Endodermal cell (in vitro differentiated cells): ENCODE measurements around the gene COL26A1. TPM values are rescaled to one million over a fixed set of nuclear protein-coding genes. Genes with fewer than 3 reads are reported as not detected.

Experiments
- DNase-seq: peaks from one replicate; pipeline ENCODE4 v3.0.0-alpha.2; 2017
- H3K27ac ChIP-seq: 2 replicates; pipeline ENCODE4 v1.5.1; 2013; ENCODE audit warnings: mild to moderate bottlenecking, low read depth, low read length, moderate library complexity
- H3K27me3 ChIP-seq: 2 replicates; pipeline ENCODE4 v1.6.1; 2013; ENCODE audit warnings: mild to moderate bottlenecking, low read length, moderate library complexity; ENCODE audit not compliant: insufficient read depth, control insufficient read depth, poor library complexity, severe bottlenecking
- H3K36me3 ChIP-seq: 2 replicates; pipeline ENCODE4 v1.7.0; 2013; ENCODE audit warnings: mild to moderate bottlenecking, low read length, moderate library complexity; ENCODE audit not compliant: control insufficient read depth, insufficient read depth
- H3K4me1 ChIP-seq: one replicate; pipeline ENCODE4 v1.7.0; 2013; ENCODE audit warnings: low read length; ENCODE audit not compliant: control insufficient read depth, insufficient read depth
- H3K4me3 ChIP-seq: 2 replicates; pipeline ENCODE4 v1.5.1; 2013; ENCODE audit warnings: mild to moderate bottlenecking, low read length, moderate library complexity
- H3K9ac ChIP-seq: 2 replicates; pipeline ENCODE4 v1.6.1; 2013; ENCODE audit warnings: mild to moderate bottlenecking, low read length, moderate library complexity; ENCODE audit not compliant: poor library complexity, severe bottlenecking; ENCODE audit errors: extremely low read depth
- H3K9me3 ChIP-seq: 2 replicates; pipeline ENCODE4 v1.6.1; 2013; ENCODE audit warnings: mild to moderate bottlenecking, low read length, moderate library complexity; ENCODE audit not compliant: control insufficient read depth
- H3K27ac Mint-ChIP-seq: 2 replicates; pipeline ENCODE4 v1.8.0; 2020; ENCODE audit warnings: mixed read lengths
- H3K27me3 Mint-ChIP-seq: 2 replicates; pipeline ENCODE4 v1.8.0; 2021; ENCODE audit warnings: mild to moderate bottlenecking, mixed read lengths; ENCODE audit not compliant: insufficient read depth
- H3K36me3 Mint-ChIP-seq: 2 replicates; pipeline ENCODE4 v1.8.0; 2020; ENCODE audit warnings: low read depth, mixed read lengths
- H3K4me1 Mint-ChIP-seq: 2 replicates; pipeline ENCODE4 v1.8.0; 2020; ENCODE audit warnings: mixed read lengths
- H3K4me3 Mint-ChIP-seq: 2 replicates; pipeline ENCODE4 v1.8.0; 2020; ENCODE audit warnings: mild to moderate bottlenecking, moderate library complexity, mixed read lengths
- H3K9me3 Mint-ChIP-seq: 2 replicates; pipeline ENCODE4 v1.8.0; 2020; ENCODE audit warnings: mild to moderate bottlenecking, mixed read lengths
- WGBS, 2 experiments: methylation state at CpG; one replicate each; pipeline versions ENCODE4 v1.1.5 to v1.1.7; 2013; ENCODE audit warnings: missing lambda C conversion rate in 2 of 2, mixed read lengths in 1 of 2; ENCODE audit not compliant: insufficient coverage in 1 of 2, insufficient read length in 1 of 2; 5-methylcytosine and 5-hydroxymethylcytosine counted together
- total RNA-seq, 2 donors: library from RNA; stranded (reverse); fragmentation: NEBNext Ultra II Directional in 1 of 2; extraction: Animal tissue kit (Norgen Biotek cat#: 25700) in 1 of 2; gene quantifications; 2 replicates in 1 of 2; 3 replicates in 1 of 2; pipeline ENCODE4 v1.2.1, GENCODE V29; 2021
- TF ChIP-seq, protein P1 (sequence below): fragments of 200-600 bp; sonication (generic); conservative IDR thresholded peaks from 2 replicates; pipeline ENCODE4 v1.5.0; 2021; ENCODE audit warnings: antibody characterized with exemption, mild to moderate bottlenecking

COL26A1 gene
- total RNA-seq, 2 donors from 2014 or later, result 41.2 to 47.0 TPM

GRCh38 chr7:101538596-101539459 lies 176.2 kb downstream of the COL26A1 start:
- 55 to 59% methylated on average over 5 to 14 of the region's 15 CpGs for WGBS, 2 experiments
- no peak overlapping the region for H3K9ac ChIP-seq
- Mint-ChIP-seq H3K9me3 (no peaks in the 10 kb centered on the region), H3K4me3 (no peak overlapping the region), H3K4me1 (peaks cover 5% of the 10 kb centered on the region), H3K27ac (no peak overlapping the region), H3K36me3 (no peaks in the 10 kb centered on the region), H3K27me3 (no peaks in the 10 kb centered on the region)
- TF ChIP-seq, protein P1, sequence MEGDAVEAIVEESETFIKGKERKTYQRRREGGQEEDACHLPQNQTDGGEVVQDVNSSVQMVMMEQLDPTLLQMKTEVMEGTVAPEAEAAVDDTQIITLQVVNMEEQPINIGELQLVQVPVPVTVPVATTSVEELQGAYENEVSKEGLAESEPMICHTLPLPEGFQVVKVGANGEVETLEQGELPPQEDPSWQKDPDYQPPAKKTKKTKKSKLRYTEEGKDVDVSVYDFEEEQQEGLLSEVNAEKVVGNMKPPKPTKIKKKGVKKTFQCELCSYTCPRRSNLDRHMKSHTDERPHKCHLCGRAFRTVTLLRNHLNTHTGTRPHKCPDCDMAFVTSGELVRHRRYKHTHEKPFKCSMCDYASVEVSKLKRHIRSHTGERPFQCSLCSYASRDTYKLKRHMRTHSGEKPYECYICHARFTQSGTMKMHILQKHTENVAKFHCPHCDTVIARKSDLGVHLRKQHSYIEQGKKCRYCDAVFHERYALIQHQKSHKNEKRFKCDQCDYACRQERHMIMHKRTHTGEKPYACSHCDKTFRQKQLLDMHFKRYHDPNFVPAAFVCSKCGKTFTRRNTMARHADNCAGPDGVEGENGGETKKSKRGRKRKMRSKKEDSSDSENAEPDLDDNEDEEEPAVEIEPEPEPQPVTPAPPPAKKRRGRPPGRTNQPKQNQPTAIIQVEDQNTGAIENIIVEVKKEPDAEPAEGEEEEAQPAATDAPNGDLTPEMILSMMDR, result peak; percentile 98
- H3K4me1 ChIP-seq, result no peaks in the 10 kb centered on the region
- no peaks in the 10 kb centered on the region for H3K36me3 ChIP-seq
- H3K9me3 ChIP-seq, result no peaks in the 10 kb centered on the region
- no peak overlapping the region for H3K4me3 ChIP-seq
- DNase-seq, result peak; percentile 94
- H3K27me3 ChIP-seq, result no peaks in the 10 kb centered on the region
- H3K27ac ChIP-seq, result no peak overlapping the region

- H3K4me3 Mint-ChIP-seq, result no peak overlapping the region
- peaks cover 5% of the 10 kb centered on the region for H3K4me1 Mint-ChIP-seq
- Histone ChIP-seq H3K9ac (no peak overlapping the region), H3K4me3 (no peak overlapping the region), H3K4me1 (no peaks in the 10 kb centered on the region), H3K9me3 (no peaks in the 10 kb centered on the region), H3K27ac (no peak overlapping the region), H3K27me3 (no peaks in the 10 kb centered on the region), H3K36me3 (no peaks in the 10 kb centered on the region)
- H3K9me3 Mint-ChIP-seq, result no peaks in the 10 kb centered on the region
- 94 to 96% methylated on average over 13 of the region's 13 CpGs for WGBS, 2 experiments
- H3K36me3 Mint-ChIP-seq, result no peaks in the 10 kb centered on the region
- no peak overlapping the region for H3K27ac Mint-ChIP-seq
- no peaks in the 10 kb centered on the region for H3K27me3 Mint-ChIP-seq
- DNase-seq, result no peak
- TF ChIP-seq, protein P1, result no peak
These were observed 177.1 kb downstream of the COL26A1 start for GRCh38 chr7:101539784-101540183.

GRCh38 chr7:101542527-101543241 lies 180.0 kb downstream of the COL26A1 start:
- H3K9me3 ChIP-seq, result no peaks in the 10 kb centered on the region
- peaks cover 13% of the 10 kb centered on the region for H3K36me3 Mint-ChIP-seq
- TF ChIP-seq, protein P1, result peak; percentile 95

More at GRCh38 chr7:101542527-101543241, 180.0 kb downstream of the COL26A1 start:
- Mint-ChIP-seq H3K4me3 (no peak overlapping the region), H3K9me3 (no peaks in the 10 kb centered on the region), H3K27me3 (no peaks in the 10 kb centered on the region), H3K4me1 (peaks cover 5% of the 10 kb centered on the region), H3K27ac (peak overlapping the region; percentile 52)
- Histone ChIP-seq H3K27ac (no peak overlapping the region), H3K9ac (no peak overlapping the region), H3K4me1 (no peaks in the 10 kb centered on the region), H3K36me3 (peaks cover 5% of the 10 kb centered on the region), H3K27me3 (no peaks in the 10 kb centered on the region), H3K4me3 (no peak overlapping the region)
- DNase-seq, result peak; percentile 97
- 48 to 56% methylated on average over 9 to 15 of the region's 16 CpGs for WGBS, 2 experiments
